GM19395 (cell line): ENCODE data around the gene EDAR.

ENCODE experiments used
- ATAC-seq: cut with Tn5 transposase; IDR thresholded peaks from one replicate; pipeline ENCODE4 v1.9.1; 2021; ENCODE audit warnings: mild to moderate bottlenecking, moderate library complexity; ENCODE audit not compliant: unreplicated experiment

EDAR gene

DNA sequence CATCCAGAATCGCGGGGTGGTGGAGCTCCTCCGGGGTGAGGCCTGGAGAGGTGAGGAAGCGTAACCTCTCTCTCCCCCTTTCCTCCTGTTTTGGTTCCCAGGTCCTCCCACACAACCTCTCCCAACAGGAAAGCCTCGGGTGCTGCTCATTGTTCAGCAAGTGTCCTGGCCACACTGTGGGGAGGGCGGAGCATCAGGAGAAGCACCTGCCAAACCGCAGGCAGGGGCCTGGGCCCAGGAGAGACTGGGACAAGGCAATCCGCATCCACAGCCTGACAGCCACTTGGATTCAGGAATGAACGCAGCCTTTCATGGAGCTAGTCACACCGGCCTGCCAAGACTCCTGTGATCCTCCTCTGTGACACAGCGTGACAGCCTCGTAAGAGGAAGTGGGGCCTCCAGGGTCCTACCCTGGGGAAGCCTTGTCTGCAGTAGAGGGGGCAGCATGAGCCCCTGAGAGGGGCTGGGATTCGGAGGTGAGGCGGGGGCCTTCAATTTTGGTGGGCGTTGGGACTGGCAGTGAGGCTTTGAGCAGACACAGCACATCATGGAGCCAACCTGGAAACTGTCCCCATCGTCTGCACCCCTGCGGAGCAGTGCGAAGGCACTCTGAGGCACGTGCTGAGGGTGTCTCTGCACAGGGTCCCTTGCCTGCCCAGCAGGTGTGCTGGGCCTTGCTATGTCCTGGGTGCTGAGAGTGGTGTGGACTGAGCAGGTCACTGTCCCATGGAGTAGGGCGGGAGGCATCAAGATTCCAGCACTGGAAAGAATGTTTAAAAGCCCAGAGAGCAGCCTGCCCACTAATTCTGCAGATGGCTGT is 62.2 kb downstream of the EDAR start:
- no peak for ATAC-seq

DNA sequence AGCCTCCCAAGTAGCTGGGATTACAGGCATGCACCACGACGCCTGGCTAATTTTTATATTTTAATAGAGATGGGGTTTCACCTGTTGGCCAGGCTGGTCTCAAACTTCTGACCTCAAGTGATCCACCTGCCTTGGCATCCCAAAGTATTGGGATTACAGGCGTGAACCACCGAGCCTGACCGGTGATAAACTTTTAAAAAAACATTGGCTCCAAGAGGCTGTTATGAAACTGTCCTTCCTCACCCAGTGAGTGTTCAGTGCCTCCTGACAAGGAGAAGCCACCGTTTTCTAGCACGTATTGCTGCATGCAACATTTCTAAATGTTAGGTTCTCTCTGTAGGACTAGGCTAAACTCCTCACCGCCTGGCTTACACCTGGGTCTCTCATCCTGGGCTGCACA is 63.3 kb downstream of the EDAR start:
- no peak for ATAC-seq

DNA sequence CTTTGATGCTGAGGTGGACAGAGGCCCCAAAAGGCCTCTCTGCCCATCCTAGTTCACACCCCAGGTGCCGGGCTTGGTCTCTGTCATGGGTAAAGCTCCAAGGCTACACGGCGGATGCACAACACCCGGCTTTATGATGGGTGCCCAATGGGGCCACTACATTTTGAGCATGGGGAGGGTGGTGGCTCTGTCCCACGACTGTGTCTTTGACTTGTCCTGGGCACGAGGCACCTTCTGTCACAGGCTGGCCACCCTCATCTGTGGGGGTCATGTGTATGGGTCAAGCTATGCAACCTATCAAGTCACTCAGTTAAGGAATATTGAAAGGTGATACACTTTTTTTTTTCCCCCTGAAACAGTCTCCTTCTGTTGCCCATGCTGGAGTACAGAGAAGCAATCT is 63.7 kb downstream of the EDAR start:
- no peak for ATAC-seq

DNA sequence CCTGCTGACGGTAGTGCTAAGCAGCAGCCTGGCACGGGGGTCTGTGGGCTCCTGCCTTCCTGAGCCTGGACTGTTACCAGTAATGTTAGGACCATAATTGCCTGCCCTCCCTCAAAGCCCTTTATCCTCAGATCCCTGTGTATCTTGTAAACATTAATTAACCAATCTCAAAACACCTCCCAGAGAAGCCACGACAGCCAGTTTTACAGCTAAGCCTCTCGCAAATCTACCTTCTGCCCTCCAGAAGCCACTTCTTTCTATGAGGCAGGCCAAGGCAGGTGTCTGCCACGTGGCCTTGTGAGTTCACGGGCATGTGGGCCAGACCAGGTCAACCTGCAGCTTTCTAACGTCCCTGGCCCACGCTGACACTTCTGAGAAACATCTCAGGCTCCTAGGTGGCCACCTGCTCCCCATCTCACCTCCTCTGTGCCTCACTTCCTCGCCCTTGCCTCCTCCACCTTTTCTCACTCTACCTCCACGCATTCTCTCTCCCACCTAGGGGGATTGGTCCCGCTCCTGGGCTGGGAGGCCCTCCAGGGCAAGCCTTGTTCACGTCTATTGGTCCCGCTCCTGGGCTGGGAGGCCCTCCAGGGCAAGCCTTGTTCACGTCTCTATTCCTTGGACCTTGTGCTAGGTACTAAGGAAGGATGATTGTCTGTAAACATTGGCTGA is 64.3 kb downstream of the EDAR start:
- no peak for ATAC-seq

DNA sequence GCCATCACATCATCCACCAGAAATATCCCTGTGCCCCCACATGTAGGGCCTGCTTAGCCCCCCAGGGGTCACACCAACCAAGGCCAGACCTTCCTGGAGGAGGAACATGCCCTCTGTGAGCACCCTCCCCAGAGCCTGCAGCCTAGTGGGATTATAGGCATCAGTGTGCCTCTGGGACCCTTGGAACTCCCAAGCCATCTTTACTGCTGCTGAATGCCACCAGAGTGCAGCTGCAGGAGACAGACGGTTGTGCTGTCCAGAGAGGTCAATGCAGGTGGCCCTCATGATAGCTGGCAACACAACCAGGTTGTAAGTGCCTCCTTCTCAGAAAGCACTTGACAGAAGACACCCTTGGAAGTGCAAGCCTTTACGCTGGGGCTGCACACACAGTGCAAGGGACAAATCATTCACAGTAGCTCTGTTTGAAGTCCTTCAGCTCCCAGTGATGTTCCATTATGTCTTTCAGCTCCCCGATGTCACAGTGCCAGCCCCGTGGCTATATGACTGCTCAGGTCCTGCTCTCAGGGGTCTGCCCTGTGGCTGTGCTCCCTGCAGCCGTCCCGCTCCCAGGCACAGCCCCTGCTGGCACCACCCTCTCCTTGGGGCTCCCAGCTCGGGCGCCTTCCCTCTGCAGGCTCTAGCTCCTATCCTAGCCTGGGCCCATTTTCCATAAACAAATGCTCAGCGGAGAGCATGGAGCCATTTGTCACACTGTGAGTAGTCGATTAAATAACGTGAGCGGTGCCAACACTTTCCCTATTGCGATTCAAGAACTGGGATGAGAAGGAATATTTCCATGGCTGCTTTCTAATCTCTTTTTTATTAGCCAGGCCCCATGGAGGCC is 65.1 kb downstream of the EDAR start:
- ATAC-seq = no peak

DNA sequence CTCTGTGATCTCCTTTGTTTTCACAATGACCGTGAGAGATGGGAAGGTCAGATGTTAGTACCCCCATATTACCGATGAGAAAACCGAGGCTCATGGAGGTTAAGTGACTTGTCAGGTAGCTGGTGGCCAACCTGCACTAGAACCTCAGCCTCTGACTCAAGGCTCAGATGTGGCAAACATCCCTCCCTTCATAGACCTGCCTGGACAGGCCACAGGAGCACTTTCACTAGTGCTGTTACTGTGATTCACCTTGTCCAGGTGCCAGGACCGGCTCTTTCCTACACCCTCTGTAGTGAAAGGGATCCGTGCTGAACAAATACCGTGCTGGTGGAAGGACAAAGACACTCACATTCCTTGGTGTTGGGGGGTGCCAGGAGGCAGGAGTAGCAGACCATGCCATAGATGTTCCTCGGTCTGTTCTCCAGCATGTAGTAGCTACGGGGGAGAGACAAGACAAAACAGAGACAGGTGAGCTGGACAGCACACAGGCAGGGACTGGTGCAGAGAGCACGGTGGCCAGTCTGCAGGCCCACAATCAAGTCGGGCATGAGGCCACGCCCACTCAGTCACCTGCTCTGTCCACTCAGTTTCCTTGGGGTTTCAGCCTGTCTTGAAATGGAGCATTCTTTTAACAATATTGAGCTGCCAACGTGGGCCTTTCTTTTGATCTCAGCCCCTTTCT is 65.9 kb downstream of the EDAR start:
- ATAC-seq = no peak

DNA sequence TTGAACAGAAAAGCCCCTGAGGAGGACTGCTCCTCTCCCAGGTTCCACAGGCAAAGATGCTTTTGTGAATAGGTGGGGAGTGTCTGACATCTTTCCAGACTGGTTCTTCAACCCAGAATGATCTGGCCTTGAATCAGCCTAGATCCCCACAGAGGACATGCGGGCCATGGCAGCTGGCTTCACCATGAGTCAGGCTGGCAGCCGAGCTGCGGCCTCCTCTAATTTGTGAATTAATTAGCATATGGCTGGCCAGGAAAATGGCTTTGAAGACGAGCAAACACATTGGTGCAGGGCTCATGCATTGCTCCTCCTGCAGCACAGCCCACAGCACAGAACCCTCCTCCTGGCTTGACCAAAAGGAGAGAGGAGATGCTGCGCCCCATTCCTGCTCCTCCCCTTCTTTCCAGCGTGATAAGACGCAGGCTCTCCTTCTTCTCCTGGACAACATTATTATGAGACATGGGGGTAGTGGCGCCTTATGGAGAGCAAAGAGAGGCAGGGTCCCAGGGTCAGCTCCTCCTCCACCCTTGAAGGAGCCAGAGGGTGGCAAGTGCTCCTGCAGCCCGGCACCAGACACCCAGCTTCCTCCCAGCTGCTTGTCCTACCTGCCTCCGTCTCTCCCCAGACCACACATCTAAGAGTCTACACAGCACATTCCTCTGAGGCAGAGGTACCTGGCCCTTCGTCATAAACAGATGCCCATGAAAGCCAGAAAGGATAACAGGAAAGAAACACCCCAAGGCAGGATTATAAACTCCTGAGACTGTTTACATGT is 66.7 kb downstream of the EDAR start:
- no peak for ATAC-seq

DNA sequence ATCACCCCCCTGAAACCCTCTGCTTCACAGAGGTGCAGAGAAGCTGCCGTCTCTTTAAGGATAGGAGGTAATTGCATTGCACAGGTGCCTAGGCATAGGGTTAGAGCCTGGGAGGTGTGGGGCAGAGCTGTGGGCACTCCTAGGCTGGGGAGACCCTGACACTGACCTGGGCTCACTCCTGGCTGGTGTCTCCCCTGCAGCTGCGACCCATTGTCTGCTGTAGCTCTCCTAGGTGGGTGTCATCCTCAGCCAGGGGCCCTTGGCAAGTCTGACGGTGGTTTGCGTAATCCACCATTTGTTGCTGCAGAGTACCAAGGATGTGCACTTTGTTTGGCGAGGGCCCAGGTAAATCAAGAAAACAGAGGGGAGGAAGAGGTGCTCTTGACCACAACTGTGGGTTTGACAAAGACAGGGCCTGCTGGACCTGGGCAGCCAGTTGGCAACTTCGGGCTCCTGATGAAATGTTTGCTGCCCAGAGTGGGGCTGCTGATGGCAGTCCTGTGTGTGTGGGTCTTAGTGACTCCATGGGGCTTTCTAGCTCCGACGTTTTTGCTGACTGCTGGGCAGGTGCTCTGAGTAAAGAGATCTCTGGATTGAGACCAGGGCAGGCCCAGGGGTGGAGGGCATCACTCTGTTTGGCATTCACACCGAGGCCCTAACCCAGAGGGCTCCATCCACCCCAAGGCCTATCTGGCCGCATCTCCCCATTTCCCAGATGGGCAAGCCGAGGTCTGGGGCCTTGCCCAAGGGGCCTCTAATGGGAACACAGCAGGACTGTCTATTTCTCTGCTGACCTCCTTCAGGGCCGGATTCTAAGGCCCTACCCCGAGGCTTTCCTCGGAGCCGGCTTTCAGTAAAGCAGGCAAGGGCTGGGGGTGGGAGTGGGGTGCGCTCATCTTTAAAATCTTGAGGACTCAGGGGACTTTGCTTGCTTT is 67.7 kb downstream of the EDAR start:
- no peak for ATAC-seq

DNA sequence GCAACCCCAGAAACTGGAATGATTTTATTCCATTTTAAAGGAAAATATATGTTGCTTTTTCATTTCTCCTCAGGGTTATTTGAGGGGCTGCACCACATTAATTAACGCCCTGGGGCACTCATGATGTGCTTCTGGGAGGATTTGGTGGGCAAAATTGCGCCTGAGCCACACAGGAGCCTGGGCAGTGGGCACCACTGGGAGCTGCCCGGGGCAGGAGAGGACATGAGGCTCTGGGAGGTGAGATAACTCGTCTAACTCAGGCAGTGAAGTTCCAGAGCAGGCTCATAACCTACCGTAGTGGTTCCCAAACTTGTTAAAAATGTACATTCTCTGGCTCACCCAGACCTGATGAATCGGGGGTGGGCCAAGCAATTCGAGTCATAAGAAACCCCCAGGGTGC is 68.3 kb downstream of the EDAR start:
- no peak for ATAC-seq

DNA sequence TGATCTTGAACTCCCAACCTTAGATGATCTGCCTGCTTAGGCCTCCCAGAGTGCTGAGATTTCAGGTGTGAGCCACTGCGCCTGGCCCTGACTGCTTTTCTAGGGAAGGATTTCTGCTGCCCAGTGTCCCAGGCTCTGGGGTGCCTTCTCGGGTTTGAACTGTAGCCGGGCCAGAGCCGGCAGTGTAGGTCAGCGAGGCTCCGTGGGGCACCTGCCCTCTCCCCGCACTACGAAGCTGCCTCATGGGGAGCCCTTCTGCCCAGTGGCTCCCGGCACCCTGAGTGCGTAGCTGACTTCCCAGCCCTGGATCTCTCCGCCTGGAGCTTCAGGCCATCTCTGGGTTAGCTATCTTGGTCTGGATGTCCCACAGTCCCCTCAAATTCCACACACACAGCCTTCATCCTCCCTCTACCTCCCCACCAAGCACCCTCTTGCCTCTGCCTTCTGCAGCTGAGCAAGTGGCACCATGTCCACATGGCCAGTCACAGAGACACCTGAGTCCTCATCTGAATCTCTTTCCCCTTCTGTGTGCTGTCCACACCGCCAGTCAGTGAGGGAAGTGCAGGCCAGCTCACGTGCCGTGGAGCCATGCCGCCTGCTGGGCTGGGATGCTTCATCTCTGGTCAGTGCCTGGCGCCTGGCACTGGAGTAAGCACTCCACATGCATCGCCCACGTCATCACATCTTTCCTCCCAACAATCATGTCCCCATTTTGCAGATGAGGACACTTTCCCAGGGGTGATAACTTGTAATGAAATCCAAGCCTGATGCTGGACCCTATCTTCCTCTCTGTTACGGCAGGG is 69.2 kb downstream of the EDAR start:
- ATAC-seq = no peak

DNA sequence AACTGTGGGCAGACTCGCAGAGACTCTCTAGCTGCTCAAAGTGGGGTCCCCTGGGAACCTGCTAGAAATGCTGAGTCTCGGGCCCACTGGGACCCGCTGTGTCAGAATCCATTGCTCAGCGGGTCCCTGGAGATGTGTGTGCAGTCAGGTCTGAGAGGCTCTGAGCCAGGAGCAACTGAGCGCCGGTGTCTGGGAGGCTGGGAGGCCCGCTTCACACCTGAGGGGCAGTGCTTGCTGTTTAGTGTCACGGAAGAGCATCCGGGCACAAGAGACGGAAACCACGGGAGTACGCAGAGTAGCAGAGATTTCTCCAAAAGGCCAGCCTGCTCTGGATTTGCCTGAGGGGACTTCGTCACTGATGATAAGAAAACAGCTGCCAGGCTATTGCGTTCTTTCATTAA is 70.1 kb downstream of the EDAR start:
- no peak for ATAC-seq

DNA sequence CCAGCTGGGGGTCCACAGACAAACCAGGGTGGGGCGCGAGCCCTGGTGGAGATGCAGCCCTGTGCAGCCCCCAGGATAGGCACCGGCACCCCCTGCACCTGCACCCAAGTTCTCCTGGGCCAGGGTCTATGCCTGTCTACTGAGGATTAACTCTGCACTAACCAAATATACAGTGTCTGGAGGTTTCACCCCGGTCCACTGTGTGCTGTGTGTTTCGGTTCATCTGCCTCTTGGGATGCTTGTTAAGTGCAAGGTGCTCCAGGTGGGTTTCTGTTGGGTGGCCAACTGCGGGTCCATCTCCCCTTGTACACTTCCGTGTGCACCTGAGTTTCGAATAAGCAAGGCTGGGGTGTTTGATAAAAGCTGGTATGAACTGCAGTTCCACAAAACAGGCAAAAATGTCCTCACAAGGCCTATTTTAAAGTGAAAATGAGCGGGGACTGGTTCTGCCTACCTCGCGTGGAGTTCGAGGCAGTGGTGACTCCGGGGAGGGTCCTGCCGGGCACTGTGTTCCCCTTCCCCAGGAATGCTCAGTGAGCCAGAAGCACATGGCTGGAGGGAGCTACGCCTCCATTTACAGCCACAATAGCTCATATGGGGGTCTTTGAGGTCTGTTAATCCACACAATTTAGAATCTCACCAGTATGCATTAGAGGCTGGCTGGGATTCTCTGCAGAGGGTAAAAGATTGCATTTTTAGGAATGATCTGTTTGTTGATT is 70.7 kb downstream of the EDAR start:
- no peak for ATAC-seq

DNA sequence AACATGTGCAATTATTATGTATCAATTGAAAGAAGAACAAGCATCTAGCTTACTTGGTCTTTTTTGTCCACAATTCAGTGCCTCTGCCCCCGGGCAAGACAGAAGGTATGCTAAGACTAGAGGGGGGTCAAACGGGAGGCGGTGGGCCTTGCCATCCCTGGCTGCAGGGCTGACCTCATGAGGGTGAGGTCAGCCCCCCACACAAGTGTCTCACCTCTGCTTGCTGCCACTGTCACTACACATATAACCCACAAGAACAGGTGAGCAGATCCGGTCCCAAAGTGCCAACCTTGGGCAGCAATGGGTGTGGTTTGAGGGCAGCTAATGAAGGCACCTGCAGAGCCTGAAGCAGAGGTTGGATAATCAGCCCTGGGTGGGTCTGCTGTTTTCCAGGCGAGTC is 71.5 kb downstream of the EDAR start:
- no peak for ATAC-seq

DNA sequence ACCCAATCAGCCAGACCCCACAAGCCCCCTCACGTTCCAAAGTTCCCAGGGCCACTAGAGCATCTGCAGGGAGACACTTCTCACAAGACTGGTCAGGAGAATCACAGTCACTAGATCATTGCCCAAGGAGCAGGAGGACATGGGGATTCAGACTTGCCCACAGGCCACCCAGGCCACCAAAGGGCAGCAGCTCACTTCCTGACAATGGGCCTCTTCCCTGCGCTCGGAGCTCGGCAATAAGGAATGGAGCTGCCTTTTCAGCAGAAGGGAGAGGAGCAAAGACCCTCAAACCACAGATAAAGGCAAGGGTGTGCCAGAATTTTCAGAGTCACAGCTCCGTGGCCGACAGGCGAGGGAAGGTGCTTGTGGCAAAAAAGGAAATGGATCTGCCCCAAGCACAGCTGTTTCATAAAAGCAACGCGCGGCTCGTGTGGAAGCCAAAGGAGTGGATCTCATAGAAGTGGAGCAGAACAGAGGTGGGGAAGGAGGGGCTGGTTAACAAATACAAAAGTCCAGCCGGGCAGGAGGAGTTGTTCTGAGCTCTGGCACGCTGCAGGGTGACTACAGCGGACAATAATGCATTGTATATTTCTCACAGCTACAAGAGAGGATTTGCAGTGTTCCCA is 72.1 kb downstream of the EDAR start:
- no peak for ATAC-seq

DNA sequence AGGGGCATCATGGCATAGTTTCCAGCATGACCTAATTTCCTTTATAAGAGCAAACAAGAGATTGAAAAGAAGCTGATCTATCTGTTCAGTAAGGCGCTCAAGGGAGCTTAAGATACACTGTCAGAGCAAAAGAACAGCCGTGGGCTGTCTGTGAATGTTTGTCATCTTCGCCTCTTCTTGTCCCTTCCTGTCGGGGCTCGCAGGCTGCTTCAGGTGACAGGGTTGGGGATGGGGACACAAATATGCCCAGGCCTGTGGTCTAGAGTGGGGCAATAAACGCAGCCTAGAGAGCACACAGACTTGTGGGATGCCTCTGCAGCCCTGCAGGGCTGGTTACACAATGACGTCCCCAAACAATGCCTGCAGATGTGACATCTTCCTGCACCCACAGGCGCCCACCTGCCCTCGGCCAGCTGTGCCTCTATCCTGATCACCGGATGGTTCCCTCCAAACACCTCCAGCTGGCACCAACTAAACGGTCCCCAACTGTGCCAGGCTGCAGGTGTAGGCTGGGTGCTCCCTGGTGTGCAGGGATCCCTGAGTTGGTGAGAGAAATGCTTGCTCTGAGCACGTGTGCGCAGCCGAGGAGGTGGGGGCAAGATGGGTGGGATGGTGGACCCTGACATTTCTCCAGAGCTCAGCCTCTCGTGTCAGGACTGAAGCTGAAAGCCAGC is 72.8 kb downstream of the EDAR start:
- ATAC-seq = no peak

DNA sequence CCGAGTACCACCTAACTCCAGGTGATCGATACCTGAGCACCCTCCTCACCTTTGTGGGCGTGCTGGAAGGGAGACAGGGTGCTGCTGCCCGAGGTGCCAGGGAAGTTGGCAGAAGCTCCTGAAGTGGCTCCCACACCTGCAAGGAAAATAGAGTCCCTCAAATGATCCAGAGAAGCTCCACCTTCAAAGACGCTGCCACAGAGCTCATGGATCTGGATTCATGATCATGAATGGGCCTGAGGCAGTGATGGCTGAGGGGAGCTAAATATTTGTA is 76.5 kb downstream of the EDAR start:
- ATAC-seq = no peak
